HuH-7 (cell line): ENCODE data around the gene CPEB4.

Experiments
- DNase-seq: peaks from one replicate; pipeline ENCODE4 v3.0.0; 2011; ENCODE audit warnings: low spot score

Gene CPEB4

DNA sequence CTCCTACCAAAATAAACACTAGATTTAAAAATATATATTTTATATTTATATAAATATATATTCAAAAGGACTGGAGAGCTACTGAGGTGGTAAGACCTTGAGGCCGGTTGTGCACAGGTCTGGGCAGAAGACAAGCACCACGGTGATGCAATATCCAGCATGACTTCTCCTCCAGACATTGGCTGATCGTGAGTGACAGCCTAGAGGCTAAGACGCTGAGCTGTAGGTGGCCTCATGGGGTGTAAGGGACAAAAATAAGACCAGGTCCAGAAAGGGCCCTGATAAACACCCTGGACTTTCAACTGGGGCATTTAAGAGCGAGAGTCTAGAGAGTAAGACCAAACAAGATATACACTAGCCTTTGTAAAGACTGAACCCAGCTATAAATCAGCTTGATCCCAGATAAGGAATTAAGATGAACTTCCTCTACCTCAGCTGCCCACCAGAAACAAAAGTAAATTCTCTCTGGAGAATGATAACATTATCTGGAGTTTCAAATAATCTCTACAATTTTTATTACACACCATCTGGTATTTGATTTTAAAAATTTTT, 86.6 kb downstream of the CPEB4 start:
- DNase-seq, result no peak

DNA sequence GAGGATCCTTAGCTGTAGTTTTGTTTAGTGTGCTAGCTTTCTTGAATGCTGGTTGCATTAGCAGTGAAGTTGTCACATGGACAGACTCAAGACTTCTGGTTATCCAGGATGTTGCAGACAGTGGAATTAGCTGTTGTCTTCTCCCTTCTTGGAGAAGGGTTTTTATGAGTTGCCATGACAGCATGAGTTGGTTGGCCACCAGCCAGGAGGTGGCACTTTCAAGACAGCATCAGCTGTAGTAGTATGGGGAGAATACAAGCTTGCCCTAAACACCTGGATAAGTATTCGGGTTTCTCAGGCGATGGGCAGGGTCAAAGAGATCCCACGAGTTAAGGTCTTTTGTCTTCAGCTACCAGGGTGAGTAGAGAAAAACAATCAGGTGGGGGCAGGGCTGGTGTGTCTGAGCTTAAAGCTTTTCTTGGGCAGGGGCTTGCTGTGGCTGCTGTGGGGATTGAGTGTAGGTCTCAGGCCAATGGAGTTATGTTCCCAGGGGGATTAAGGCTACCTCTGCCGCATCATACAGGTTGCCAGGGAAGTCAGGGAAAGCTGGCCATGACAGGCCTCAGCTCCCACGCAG, 93.1 kb downstream of the CPEB4 start:
- no peak for DNase-seq

DNA sequence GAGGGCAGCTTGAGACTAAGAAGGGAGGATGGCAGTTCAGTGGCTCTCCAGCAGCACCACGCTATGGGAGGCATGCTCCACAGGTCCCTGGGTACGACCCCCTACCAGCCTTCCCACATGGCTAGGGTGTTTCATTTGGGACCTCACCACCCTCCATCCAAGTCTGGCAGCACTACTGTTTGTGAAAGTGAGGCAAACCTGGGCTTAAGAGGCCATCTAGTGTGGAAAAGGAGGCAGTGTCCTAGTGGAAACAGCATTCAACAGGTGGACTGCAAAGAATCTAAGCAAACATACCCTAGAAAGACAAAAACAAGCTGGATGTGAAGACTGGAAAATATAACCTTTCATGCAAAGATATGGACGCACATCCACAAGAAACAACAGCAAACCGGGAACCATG, 96.1 kb downstream of the CPEB4 start:
- no peak for DNase-seq

GRCh38 chr5:173988554-173989431, 100.6 kb downstream of the CPEB4 start, which contains the start of gene C5orf47:
C5orf47 (plus strand) TSS chr5:173989170; CDS start chr5:173989264, 94 bp downstream.
- DNase-seq, result no peak

GRCh38 chr5:173989432-173990082, 101.4 kb downstream of the CPEB4 start:
- DNase-seq, result no peak

DNA sequence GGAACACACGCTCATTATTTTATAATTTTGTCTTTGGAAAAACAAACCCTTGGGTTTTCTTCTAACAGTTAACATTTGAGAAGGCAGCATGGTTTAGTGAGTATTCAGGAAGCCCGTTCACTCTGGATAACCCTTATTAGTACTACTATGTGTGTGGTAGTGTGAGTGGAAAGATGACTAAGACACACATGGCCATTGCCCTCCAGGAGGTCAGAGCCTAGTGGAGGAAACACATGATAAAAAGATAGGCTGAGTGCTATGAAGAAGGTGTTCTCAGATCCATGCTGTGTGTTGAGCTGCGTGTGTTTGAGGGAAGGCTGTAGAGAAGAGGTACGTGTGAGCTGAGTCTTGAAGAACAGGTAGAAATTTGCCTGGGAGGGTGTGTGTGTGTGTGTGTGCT, 109.2 kb downstream of the CPEB4 start:
- DNase-seq, result no peak

DNA sequence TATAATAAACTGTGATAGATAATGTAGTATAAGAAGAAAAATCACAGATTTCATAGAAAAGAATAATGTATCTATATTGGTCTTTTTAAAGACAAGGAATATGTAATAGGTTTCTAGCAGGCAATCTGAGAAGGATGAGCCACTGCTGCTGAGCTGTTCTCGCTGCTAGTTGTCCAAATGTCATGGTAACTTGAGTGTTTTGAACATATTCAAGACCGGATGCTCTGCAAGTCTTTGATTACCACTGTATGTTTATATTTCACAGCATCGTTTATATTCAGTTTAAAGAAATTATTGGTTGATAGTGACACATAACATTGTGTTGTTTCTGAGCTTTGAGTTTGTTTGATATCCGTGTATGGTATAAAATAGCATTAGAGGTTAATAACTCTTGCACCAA, 110.4 kb downstream of the CPEB4 start:
- no peak for DNase-seq

DNA sequence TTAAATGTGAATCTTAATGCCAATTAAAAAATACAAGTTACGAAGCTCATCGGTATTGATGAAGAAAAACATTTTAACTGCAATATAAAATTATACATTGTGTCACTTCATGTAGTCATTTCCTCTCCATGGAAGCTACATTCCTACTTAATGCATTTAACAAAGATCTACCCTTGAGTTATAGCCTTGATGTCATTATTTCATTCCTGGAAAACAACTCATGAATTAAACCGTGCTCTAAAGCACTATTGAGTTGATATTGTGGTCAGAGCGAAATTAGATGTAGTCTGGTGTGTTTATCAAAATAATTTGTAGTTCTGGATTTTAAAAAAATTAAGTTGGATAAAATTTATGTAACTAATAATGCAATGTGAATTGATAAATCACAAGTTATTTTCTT, 111.9 kb downstream of the CPEB4 start:
- no peak for DNase-seq

GRCh38 chr5:174003795-174004194, 115.6 kb downstream of the CPEB4 start:
- no peak for DNase-seq

GRCh38 chr5:174008922-174009321, 120.8 kb downstream of the CPEB4 start:
- peak; percentile 28 for DNase-seq

GRCh38 chr5:174010365-174010764, 122.2 kb downstream of the CPEB4 start:
- no peak for DNase-seq

DNA sequence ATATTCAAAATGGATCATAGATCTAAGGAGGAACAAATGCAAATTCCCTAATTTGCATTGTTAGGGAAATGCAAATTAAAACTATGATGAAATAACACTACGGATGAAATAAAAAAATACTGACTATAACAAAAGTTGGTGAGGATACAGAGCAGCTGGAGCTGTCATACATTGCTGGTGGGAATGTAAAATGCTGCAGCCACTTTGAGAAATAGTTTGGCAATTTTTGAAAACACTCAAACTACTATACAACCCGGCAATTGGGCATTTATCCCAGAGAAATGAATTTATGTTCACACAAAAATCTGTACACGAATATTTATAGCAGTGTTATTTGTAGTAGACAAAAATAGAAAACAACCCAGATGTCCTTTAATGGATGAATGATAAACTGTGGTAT, 123.3 kb downstream of the CPEB4 start:
- no peak for DNase-seq
